ENCODE measurements around the gene EMILIN3. TPM values are rescaled to one million over a fixed set of nuclear protein-coding genes. Genes with fewer than 3 reads are reported as not detected.

EMILIN3 gene
- total and polyA plus RNA-seq, 2 of the 4 experiments (the other 2 are of a cell fraction): under 0.01 to 0.07 TPM

- ChIA-PET POLR2A (ENCODE audit: unreplicated experiment) (no interaction called here), CTCF (no interaction called here)
Observed at GRCh38 chr20:41364967-41365765, 1.5 kb downstream of the EMILIN3 start.

More at GRCh38 chr20:41364967-41365765, 1.5 kb downstream of the EMILIN3 start:
- H2BK15ac ChIP-seq (ENCODE audit: low read depth, low read length): no peak overlapping the region
- in situ Hi-C loops (cut with MboI; ENCODE audit: low sequenced_read_pairs): no loop called here
- no peaks in the 10 kb centered on the region for H3K4me1 ChIP-seq (ENCODE audit: control insufficient read depth, insufficient read depth, low read length)
- intact Hi-C loops (cut with micrococcal nuclease): no loop called here
- H3K27me3 ChIP-seq (ENCODE audit: control insufficient read depth, insufficient read depth, low read length): peaks cover 57% of the 10 kb centered on the region
- no peak overlapping the region for H4K8ac ChIP-seq (ENCODE audit: low read depth in 2 of 2, low read length in 2 of 2)
- TF ChIP-seq RFX5 (IDR thresholded peaks at IDR 0.05; ENCODE audit: low read depth, low read length): no peak
- no peak for TF ChIP-seq BHLHE40 (IDR thresholded peaks at IDR 0.05; ENCODE audit: low read depth, low read length)
- TF ChIP-seq CEBPB (IDR thresholded peaks at IDR 0.05; ENCODE audit: low read depth, low read length): no peak
- no peak for TF ChIP-seq MAFK (IDR thresholded peaks at IDR 0.05; ENCODE audit: low read depth, low read length)
- TF ChIP-seq POLR2A (IDR thresholded peaks at IDR 0.05; ENCODE audit: low read depth, low read length): no peak
- TF ChIP-seq RAD21 (IDR thresholded peaks at IDR 0.05; ENCODE audit: low read length): no peak
- no peak for TF ChIP-seq CTCF (conservative IDR thresholded peaks at IDR 0.05; ENCODE audit: low read depth, low read length)
- TF ChIP-seq FOS (IDR thresholded peaks at IDR 0.05; ENCODE audit: low read depth, low read length): no peak
- TF ChIP-seq ELK1 (IDR thresholded peaks at IDR 0.05; ENCODE audit: borderline replicate concordance, low read depth, low read length): no peak
- no peak for TF ChIP-seq MAZ (IDR thresholded peaks at IDR 0.05; ENCODE audit: borderline replicate concordance, low read depth, low read length)
- TF ChIP-seq USF2 (IDR thresholded peaks at IDR 0.05; ENCODE audit: low read depth, low read length): no peak
- no peak overlapping the region for H2BK120ac ChIP-seq (ENCODE audit: low read depth, low read length)
- no peak overlapping the region for H3K4ac ChIP-seq (ENCODE audit: low read depth, low read length)
- no peak overlapping the region for H3K14ac ChIP-seq (replicated peaks; ENCODE audit: low read depth, low read length)
- H3K18ac ChIP-seq (ENCODE audit: low read depth, low read length): no peak overlapping the region
- H2BK5ac ChIP-seq (ENCODE audit: low read depth, low read length, poor library complexity, severe bottlenecking): no peak overlapping the region
- no peak overlapping the region for H3K9ac ChIP-seq (ENCODE audit: low read depth, low read length)
- dilution Hi-C loops (cut with HindIII; ENCODE audit: low sequenced_read_pairs, unreplicated experiment): no loop called here
- no peak overlapping the region for H4K5ac ChIP-seq (ENCODE audit: low read depth, low read length)
- no peaks in the 10 kb centered on the region for H3K36me3 ChIP-seq (ENCODE audit: control insufficient read depth, insufficient read depth, low read length)
- H4K20me1 ChIP-seq (ENCODE audit: insufficient read depth, low read length): peaks cover 4% of the 10 kb centered on the region; the same call in 1 of the 2 replicates
- no peak overlapping the region for H3K56ac ChIP-seq (ENCODE audit: extremely low read depth, insufficient read depth, low read length)
- no peak overlapping the region for H2BK20ac ChIP-seq (ENCODE audit: low read depth, low read length)
- H3K4me2 ChIP-seq (ENCODE audit: low read depth, low read length): no peak overlapping the region
- peak overlapping the region; percentile 21 for H2AFZ ChIP-seq (replicated peaks; ENCODE audit: low read length, poor library complexity)
- DNase-seq: no peak
- H3K9me3 ChIP-seq (ENCODE audit: control insufficient read depth, insufficient read depth, low read length): no peaks in the 10 kb centered on the region
- BruUV-seq (replicated peaks): no TSS peak
- no peaks in the 10 kb centered on the region for H3K9me1 ChIP-seq (ENCODE audit: insufficient read depth, low read length)
- ATAC-seq (ENCODE audit: low read depth): no peak; the same call in 1 of the 2 replicates
- peak overlapping the region; percentile 70 for H2AK9ac ChIP-seq (replicated peaks; ENCODE audit: low read depth, low read length, poor library complexity)
- H2AK5ac ChIP-seq (ENCODE audit: low read depth, low read length): no peak overlapping the region
- no peaks in the 10 kb centered on the region for H3K79me1 ChIP-seq (ENCODE audit: low read depth in 1 of 2, low read length in 2 of 2)
- no peak overlapping the region for H3K4me3 ChIP-seq (ENCODE audit: insufficient read depth, low read depth, low read length)
- no peak overlapping the region for H3K27ac ChIP-seq (ENCODE audit: insufficient read depth, low read length)
- 76% methylated on average over 9 of the region's 19 CpGs; no CpG with 5 or more reads in 1 of the 2 experiments for WGBS, 2 experiments (ENCODE audit: extremely low coverage in 2 of 2, insufficient read length in 1 of 2)
- H3K23ac ChIP-seq (ENCODE audit: low read depth, low read length): no peak overlapping the region
- H4K91ac ChIP-seq (ENCODE audit: insufficient read depth, low read depth, low read length): no peak overlapping the region

Data from IMR-90 (cell line).